Caco-2 (cell line): ENCODE results near the gene PTDSS2. TPM values are rescaled to one million over a fixed set of nuclear protein-coding genes. Genes with fewer than 3 reads are reported as not detected.

Source experiments
- BruUV-seq: library from RNA; stranded (reverse); fragments of 400-500 nt; replicated peaks from 2 replicates; lab custom pipeline; 2021; lab: Mats Ljungman, UMichigan
- CTCF ChIA-PET: fragments of 300-600 bp; sonication (Branson Sonifier 250); formaldehyde crosslinking; loops from one replicate; lab custom pipeline; 2022; ENCODE audit warnings: antibody characterized with exemption; lab: Charles Lee
- POLR2A ChIA-PET: fragments of 300-600 bp; sonication (Branson Sonifier 250); formaldehyde crosslinking; loops from one replicate; lab custom pipeline; 2022; ENCODE audit warnings: antibody characterized with exemption; lab: Charles Lee
- DNase-seq, 2 experiments: peaks; one replicate each; pipeline versions ENCODE4 v3.0.0 to v3.0.0-alpha.2; 2020 to 2022
- H3K27me3 ChIP-seq: replicated peaks from 2 replicates; pipeline ENCODE4 v1.6.0; 2011; ENCODE audit warnings: low read length; ENCODE audit not compliant: control insufficient read depth, insufficient read depth
- H3K36me3 ChIP-seq: 2 replicates; pipeline ENCODE4 v1.5.1; 2011; ENCODE audit warnings: low read length; ENCODE audit not compliant: control insufficient read depth, insufficient read depth
- H3K4me1 ChIP-seq: fragments of 250-450 bp; sonication (Bioruptor Pico); 2 replicates; pipeline ENCODE4 v1.5.1; 2020; ENCODE audit warnings: mild to moderate bottlenecking
- H3K4me3 ChIP-seq: 2 replicates; pipeline ENCODE4 v1.5.1; 2011; ENCODE audit warnings: low read depth, mild to moderate bottlenecking, control low read depth, low read length
- H3K9me3 ChIP-seq: fragments of 250-450 bp; sonication (Bioruptor Pico); 2 replicates; pipeline ENCODE4 v1.5.1; 2020; ENCODE audit warnings: mild to moderate bottlenecking, moderate library complexity
- H3K27ac Mint-ChIP-seq: one replicate; pipeline ENCODE4 v1.8.0; 2022; ENCODE audit warnings: mixed read lengths; ENCODE audit not compliant: unreplicated experiment
- H3K27me3 Mint-ChIP-seq: one replicate; pipeline ENCODE4 v1.8.0; 2022; ENCODE audit warnings: mixed read lengths; ENCODE audit not compliant: insufficient read depth, unreplicated experiment
- H3K36me3 Mint-ChIP-seq: one replicate; pipeline ENCODE4 v1.8.0; 2022; ENCODE audit warnings: mild to moderate bottlenecking, mixed read lengths; ENCODE audit not compliant: insufficient read depth, unreplicated experiment
- H3K4me1 Mint-ChIP-seq: one replicate; pipeline ENCODE4 v1.8.0; 2022; ENCODE audit warnings: low read depth, mixed read lengths; ENCODE audit not compliant: unreplicated experiment
- H3K4me3 Mint-ChIP-seq: one replicate; pipeline ENCODE4 v1.8.0; 2022; ENCODE audit warnings: mild to moderate bottlenecking, moderate library complexity, mixed read lengths; ENCODE audit not compliant: unreplicated experiment
- H3K9me3 Mint-ChIP-seq: one replicate; pipeline ENCODE4 v1.8.0; 2022; ENCODE audit warnings: mixed read lengths; ENCODE audit not compliant: unreplicated experiment
- CTCF ChIP-seq, 2 experiments: fragments of 200-600 bp in 1 of 2; IDR thresholded peaks; 1 replicate in 1 of 2; 2 replicates in 1 of 2; pipeline versions ENCODE4 v1.5.1 to v1.8.0; 2011 to 2022; ENCODE audit warnings: antibody characterized with exemption in 1 of 2, control low read depth in 1 of 2, inconsistent platforms in 1 of 2, low read depth in 1 of 2, low read length in 1 of 2, mild to moderate bottlenecking in 1 of 2, moderate library complexity in 1 of 2; ENCODE audit not compliant: insufficient read depth in 1 of 2, severe bottlenecking in 1 of 2, unreplicated experiment in 1 of 2
- intact Hi-C: fragments of 100-400 bp; cut with micrococcal nuclease; formaldehyde crosslinking; loops from one replicate; pipeline ENCODE4 v1.10.0; 2022; ENCODE audit not compliant: unreplicated experiment
- total RNA-seq: library from RNA; stranded (reverse); gene quantifications from 2 replicates; pipeline ENCODE4 v1.2.3, GENCODE V29; 2022

PTDSS2 gene
- total RNA-seq, 1 experiment from 2014 or later = 44.3 TPM

- no peaks in the 10 kb centered on the region for H3K9me3 Mint-ChIP-seq
- TF ChIP-seq CTCF (IDR thresholded peaks at IDR 0.05; ENCODE audit: insufficient read depth in 1 of 2, low read depth in 1 of 2, low read length in 1 of 2, severe bottlenecking in 1 of 2, unreplicated experiment in 1 of 2) = no peak
- Histone ChIP-seq H3K4me1 (no peaks in the 10 kb centered on the region), H3K9me3 (no peaks in the 10 kb centered on the region), H3K27me3 (no peaks in the 10 kb centered on the region), H3K36me3 (peaks cover 2% of the 10 kb centered on the region; the same call in 1 of the 2 replicates), H3K4me3 (no peak overlapping the region)
- intact Hi-C loops = no loop called here
- ChIA-PET POLR2A (no interaction called here), CTCF (no interaction called here)
- H3K4me1 Mint-ChIP-seq = no peaks in the 10 kb centered on the region
- H3K4me3 Mint-ChIP-seq = no peak overlapping the region
- no TSS peak for BruUV-seq
- no peak for DNase-seq
- peaks cover 48% of the 10 kb centered on the region for H3K36me3 Mint-ChIP-seq
- H3K27ac Mint-ChIP-seq = no peak overlapping the region
- no peaks in the 10 kb centered on the region for H3K27me3 Mint-ChIP-seq
Measured at GRCh38 chr11:490930-491260, 40.8 kb downstream of the PTDSS2 start.

- Histone ChIP-seq H3K36me3 (peaks cover 2% of the 10 kb centered on the region; the same call in 1 of the 2 replicates), H3K27me3 (no peaks in the 10 kb centered on the region), H3K4me1 (no peaks in the 10 kb centered on the region), H3K4me3 (no peak overlapping the region), H3K9me3 (no peaks in the 10 kb centered on the region)
- no peak for DNase-seq
- Mint-ChIP-seq H3K27me3 (no peaks in the 10 kb centered on the region), H3K9me3 (no peaks in the 10 kb centered on the region), H3K4me3 (no peak overlapping the region), H3K36me3 (peaks cover 53% of the 10 kb centered on the region), H3K4me1 (no peaks in the 10 kb centered on the region), H3K27ac (no peak overlapping the region)
- CTCF ChIA-PET = no interaction called here
- POLR2A ChIA-PET = no interaction called here
- intact Hi-C loops = no loop called here
- TF ChIP-seq CTCF (IDR thresholded peaks at IDR 0.05; ENCODE audit: insufficient read depth in 1 of 2, low read depth in 1 of 2, low read length in 1 of 2, severe bottlenecking in 1 of 2, unreplicated experiment in 1 of 2) = no peak
- no TSS peak for BruUV-seq
Measured at GRCh38 chr11:491358-491757, 41.3 kb downstream of the PTDSS2 start.

GRCh38 chr11:492427-493226 is 42.5 kb downstream of the PTDSS2 start:
- H3K27me3 ChIP-seq = no peaks in the 10 kb centered on the region
- DNase-seq = no peak
- intact Hi-C loops = no loop called here
- TF ChIP-seq CTCF (IDR thresholded peaks at IDR 0.05; ENCODE audit: insufficient read depth in 1 of 2, low read depth in 1 of 2, low read length in 1 of 2, severe bottlenecking in 1 of 2, unreplicated experiment in 1 of 2) = no peak
- no TSS peak for BruUV-seq
- peaks cover 66% of the 10 kb centered on the region for H3K36me3 Mint-ChIP-seq
- H3K9me3 ChIP-seq = no peaks in the 10 kb centered on the region
- CTCF ChIA-PET = no interaction called here
- no peaks in the 10 kb centered on the region for H3K9me3 Mint-ChIP-seq
- H3K4me1 ChIP-seq = no peaks in the 10 kb centered on the region
- no peaks in the 10 kb centered on the region for H3K4me1 Mint-ChIP-seq
- no peak overlapping the region for H3K27ac Mint-ChIP-seq
- no peaks in the 10 kb centered on the region for H3K27me3 Mint-ChIP-seq
- no peak overlapping the region for H3K4me3 Mint-ChIP-seq
- POLR2A ChIA-PET = no interaction called here
- H3K36me3 ChIP-seq = peaks cover 4% of the 10 kb centered on the region
- no peak overlapping the region for H3K4me3 ChIP-seq
